ENCODE results near the gene SLC6A15.

GRCh38 chr12:84825149-84825548 is 87.5 kb downstream of the SLC6A15 start:
- TF ChIP-seq CTCF (IDR thresholded peaks at IDR 0.05) (no peak), POLR2A (IDR thresholded peaks at IDR 0.05) (no peak)

Measured in right lobe of liver (tissue), 4 donors.